Tibial nerve (tissue), 4 donors: ENCODE results near the gene OR1J1. TPM values are rescaled to one million over a fixed set of nuclear protein-coding genes. Genes with fewer than 3 reads are reported as not detected.

Source experiments
- DNase-seq, 2 donors: peaks; one replicate each; pipeline ENCODE4 v3.0.0-alpha.2; 2019; ENCODE audit warnings: low spot score in 2 of 2
- H3K27ac ChIP-seq, 4 donors: fragments of 200-600 bp; sonication (generic) in 3 of 4; one replicate each; pipeline ENCODE4 v1.5.1; 2017 to 2019; ENCODE audit warnings: mild to moderate bottlenecking in 1 of 4
- H3K27me3 ChIP-seq, 2 donors: fragments of 200-600 bp; sonication (generic) in 1 of 2; one replicate each; pipeline versions ENCODE4 v1.5.1 to v1.6.0; 2017 to 2019
- H3K36me3 ChIP-seq, 3 donors: fragments of 200-600 bp; sonication (generic); one replicate each; pipeline ENCODE4 v1.5.1; 2018 to 2019
- H3K4me1 ChIP-seq, 4 donors: fragments of 200-600 bp; sonication (generic) in 3 of 4; one replicate each; pipeline ENCODE4 v1.5.1; 2017 to 2019
- H3K4me3 ChIP-seq, 4 donors: fragments of 200-600 bp; sonication (generic) in 3 of 4; one replicate each; pipeline ENCODE4 v1.5.1; 2017 to 2019; ENCODE audit warnings: mild to moderate bottlenecking in 1 of 4, moderate library complexity in 1 of 4
- H3K9me3 ChIP-seq, 4 donors: fragments of 200-600 bp; sonication (generic) in 3 of 4; one replicate each; pipeline ENCODE4 v1.5.1; 2017 to 2019
- EP300 ChIP-seq, 2 donors: sonication (generic); formaldehyde crosslinking; IDR thresholded peaks; one replicate each; pipeline ENCODE4 v1.6.1; 2017; ENCODE audit warnings: antibody characterized with exemption in 2 of 2, mild to moderate bottlenecking in 1 of 2
- POLR2A ChIP-seq, 2 donors: fragments of 450-650 bp; IDR thresholded peaks; one replicate each; pipeline ENCODE4 v1.6.1; 2017; ENCODE audit warnings: antibody characterized with exemption in 2 of 2, mild to moderate bottlenecking in 2 of 2, moderate library complexity in 2 of 2
- WGBS, 2 donors: methylation state at CpG; one replicate each; pipeline ENCODE4 v1.1.5; 2018; 5-methylcytosine and 5-hydroxymethylcytosine counted together
- total RNA-seq, 4 donors: library from RNA; depleted of rRNA; stranded (reverse); fragments of >200 nt; gene quantifications; one replicate each; pipeline ENCODE4 v1.1.0, GENCODE V29; 2016
- TF ChIP-seq, protein P1 (sequence below), 5 experiments: fragments of 200-600 bp in 3 of 5; fragments of 450-650 bp in 2 of 5; sonication (generic) in 3 of 5; IDR thresholded peaks; one replicate each; pipeline ENCODE4 v1.5.1; 2016 to 2019; ENCODE audit warnings: antibody characterized with exemption in 5 of 5, mild to moderate bottlenecking in 3 of 5, moderate library complexity in 2 of 5

Gene OR1J1
- total RNA-seq, 4 donors from 2014 or later, result not detected

DNA sequence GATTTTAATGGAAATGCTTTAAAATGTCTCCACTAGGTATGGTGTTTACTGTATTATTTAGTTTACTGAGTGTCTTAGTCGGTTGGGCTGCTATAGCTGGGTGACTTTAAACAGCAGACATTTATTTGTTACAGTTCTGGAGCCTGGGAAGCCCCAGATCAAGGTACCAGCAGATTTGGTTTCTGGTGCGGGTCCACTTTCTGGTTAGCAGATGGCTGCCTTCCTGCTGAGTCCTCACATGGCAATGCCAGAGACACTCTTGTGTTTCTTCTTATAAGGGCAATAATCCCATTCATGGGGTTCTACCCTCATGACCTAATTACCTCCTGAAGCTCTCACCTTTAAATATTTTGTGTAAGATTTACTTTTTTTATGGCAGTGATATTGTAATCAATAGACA lies 40.5 kb upstream of the OR1J1 start:
- Histone ChIP-seq H3K27me3 (no peaks in the 10 kb centered on the region), H3K4me3 (no peak overlapping the region), H3K36me3 (no peaks in the 10 kb centered on the region), H3K27ac (no peak overlapping the region), H3K9me3 (no peaks in the 10 kb centered on the region), H3K4me1 (no peaks in the 10 kb centered on the region)
- no peak for TF ChIP-seq POLR2A (IDR thresholded peaks at IDR 0.05)
- TF ChIP-seq EP300 (IDR thresholded peaks at IDR 0.05), result no peak
- TF ChIP-seq, protein P1, sequence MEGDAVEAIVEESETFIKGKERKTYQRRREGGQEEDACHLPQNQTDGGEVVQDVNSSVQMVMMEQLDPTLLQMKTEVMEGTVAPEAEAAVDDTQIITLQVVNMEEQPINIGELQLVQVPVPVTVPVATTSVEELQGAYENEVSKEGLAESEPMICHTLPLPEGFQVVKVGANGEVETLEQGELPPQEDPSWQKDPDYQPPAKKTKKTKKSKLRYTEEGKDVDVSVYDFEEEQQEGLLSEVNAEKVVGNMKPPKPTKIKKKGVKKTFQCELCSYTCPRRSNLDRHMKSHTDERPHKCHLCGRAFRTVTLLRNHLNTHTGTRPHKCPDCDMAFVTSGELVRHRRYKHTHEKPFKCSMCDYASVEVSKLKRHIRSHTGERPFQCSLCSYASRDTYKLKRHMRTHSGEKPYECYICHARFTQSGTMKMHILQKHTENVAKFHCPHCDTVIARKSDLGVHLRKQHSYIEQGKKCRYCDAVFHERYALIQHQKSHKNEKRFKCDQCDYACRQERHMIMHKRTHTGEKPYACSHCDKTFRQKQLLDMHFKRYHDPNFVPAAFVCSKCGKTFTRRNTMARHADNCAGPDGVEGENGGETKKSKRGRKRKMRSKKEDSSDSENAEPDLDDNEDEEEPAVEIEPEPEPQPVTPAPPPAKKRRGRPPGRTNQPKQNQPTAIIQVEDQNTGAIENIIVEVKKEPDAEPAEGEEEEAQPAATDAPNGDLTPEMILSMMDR (IDR thresholded peaks at IDR 0.05), result no peak
- DNase-seq, result no peak
- WGBS, 2 donors, result 50 to 54% methylated on average over 2 of the region's 2 CpGs

DNA sequence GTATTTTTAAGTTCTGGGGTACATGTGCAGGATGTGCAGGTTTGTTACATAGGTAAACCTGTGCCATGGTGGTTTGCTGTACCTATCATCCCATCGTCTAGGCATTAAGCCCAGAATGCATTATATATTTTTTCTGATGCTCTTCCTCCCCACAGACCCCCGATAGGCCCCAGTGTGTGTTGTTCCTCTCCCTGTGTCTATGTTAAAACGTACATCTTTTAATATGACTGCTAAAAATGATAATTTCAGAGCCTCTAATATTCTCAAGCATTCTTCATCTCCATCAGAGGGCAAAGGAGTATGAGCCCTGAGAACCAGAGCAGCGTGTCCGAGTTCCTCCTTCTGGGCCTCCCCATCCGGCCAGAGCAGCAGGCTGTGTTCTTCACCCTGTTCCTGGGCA lies 32.8 kb upstream of the OR1J1 start, which contains the start of gene OR1J2:
Gene OR1J2, plus strand, starts transcription at position 301 of the 400 bp plus-strand sequence. Its CDS starts 0 bp downstream, at position 301.
- DNase-seq, result no peak
- Histone ChIP-seq H3K27ac (no peak within 1 kb of the TSS), H3K4me1 (no peaks in the 10 kb centered on the region), H3K27me3 (no peaks in the 10 kb centered on the region), H3K36me3 (no peaks in the 10 kb centered on the region), H3K9me3 (no peaks in the 10 kb centered on the region), H3K4me3 (no peak within 1 kb of the TSS)
- 75 to 84% methylated on average over 6 of the region's 6 CpGs for WGBS, 2 donors
- TF ChIP-seq POLR2A (IDR thresholded peaks at IDR 0.05) (no peak), EP300 (IDR thresholded peaks at IDR 0.05) (no peak)
- TF ChIP-seq, protein P1 (IDR thresholded peaks at IDR 0.05), result no peak

DNA sequence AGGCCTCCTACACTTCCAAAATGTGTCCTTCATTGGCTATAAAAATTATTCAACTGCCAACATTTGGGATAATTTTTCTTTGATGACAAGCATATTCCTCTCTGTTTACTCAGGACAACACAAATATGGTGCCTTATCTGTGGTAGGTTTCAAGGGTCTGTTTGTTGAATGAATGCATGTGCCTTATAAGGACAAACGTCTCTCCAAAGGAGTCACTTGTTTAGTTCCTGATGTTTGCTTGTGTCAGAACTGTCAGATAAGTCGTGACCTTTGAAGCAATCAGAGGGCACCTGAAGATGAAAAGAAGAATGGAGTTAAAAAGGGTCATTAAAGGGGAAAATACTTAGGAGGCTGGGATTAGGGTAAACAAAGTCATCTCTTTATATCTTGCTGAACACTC lies 29.2 kb upstream of the OR1J1 start:
- H3K9me3 ChIP-seq, result no peaks in the 10 kb centered on the region
- no peak for DNase-seq
- no peaks in the 10 kb centered on the region for H3K4me1 ChIP-seq
- H3K27ac ChIP-seq, result no peak overlapping the region
- TF ChIP-seq, protein P1 (IDR thresholded peaks at IDR 0.05), result no peak
- TF ChIP-seq POLR2A (IDR thresholded peaks at IDR 0.05) (no peak), EP300 (IDR thresholded peaks at IDR 0.05) (no peak)
- no peaks in the 10 kb centered on the region for H3K27me3 ChIP-seq
- no peaks in the 10 kb centered on the region for H3K36me3 ChIP-seq
- no peak overlapping the region for H3K4me3 ChIP-seq
- WGBS, 2 donors, result 62 to 64% methylated on average over 2 of the region's 2 CpGs

DNA sequence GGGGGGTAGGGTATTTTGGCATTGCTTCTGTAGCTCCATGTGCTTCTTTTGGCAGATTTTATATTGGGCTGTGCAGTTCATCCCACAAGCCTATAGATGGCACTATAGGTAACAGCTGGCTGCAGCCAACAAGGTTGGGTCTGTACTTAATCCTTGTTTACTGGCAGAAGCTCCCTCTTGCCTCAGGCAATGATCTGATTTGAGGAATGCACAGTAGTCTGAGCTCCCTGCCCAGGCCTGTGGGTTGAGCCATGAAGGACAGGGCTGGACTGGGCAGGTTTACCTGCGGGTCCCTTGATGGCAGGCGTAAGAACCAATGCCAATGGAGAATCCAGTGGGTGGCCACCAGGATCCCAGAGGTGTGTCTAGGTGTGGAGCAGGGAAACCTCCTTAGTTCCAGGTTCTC lies 21.2 kb upstream of the OR1J1 start:
- no peak overlapping the region for H3K4me3 ChIP-seq
- H3K4me1 ChIP-seq, result no peaks in the 10 kb centered on the region
- WGBS, 2 donors, result 54 to 59% methylated on average over 2 of the region's 2 CpGs
- no peak for DNase-seq
- H3K36me3 ChIP-seq, result no peaks in the 10 kb centered on the region
- H3K27me3 ChIP-seq, result no peaks in the 10 kb centered on the region
- H3K27ac ChIP-seq, result no peak overlapping the region
- peaks cover 0 to 21% (median 0%) of the 10 kb centered on the region in 4 donors for H3K9me3 ChIP-seq
- TF ChIP-seq EP300 (IDR thresholded peaks at IDR 0.05), result no peak
- TF ChIP-seq, protein P1 (IDR thresholded peaks at IDR 0.05), result peak; percentile 17 to 56 (median 46)
- TF ChIP-seq POLR2A (IDR thresholded peaks at IDR 0.05), result no peak

DNA sequence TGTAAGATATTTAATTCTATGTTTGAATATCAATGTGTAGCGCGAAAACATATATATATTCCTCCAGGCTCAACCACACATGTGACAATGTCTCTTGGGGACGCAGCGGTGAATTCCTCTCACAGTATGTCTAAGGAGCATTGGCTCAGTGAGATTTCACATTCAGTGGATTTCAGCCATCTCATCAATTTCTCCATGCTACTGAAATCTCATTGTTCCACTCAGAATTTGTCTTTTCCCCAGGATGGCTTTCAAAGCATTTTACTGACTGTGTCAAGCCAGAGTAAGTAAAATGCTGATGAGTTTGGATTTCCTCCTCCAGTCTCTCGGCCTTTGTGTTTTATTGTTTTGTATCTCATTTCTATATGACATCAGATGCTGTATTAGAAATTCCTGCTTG lies 1.3 kb upstream of the OR1J1 start:
- TF ChIP-seq EP300 (IDR thresholded peaks at IDR 0.05) (no peak), POLR2A (IDR thresholded peaks at IDR 0.05) (no peak)
- TF ChIP-seq, protein P1 (IDR thresholded peaks at IDR 0.05), result no peak
- H3K4me3 ChIP-seq, result no peak overlapping the region
- 85 to 88% methylated on average over 5 of the region's 5 CpGs for WGBS, 2 donors

More for the DNA sequence above, 1.3 kb upstream of the OR1J1 start:
- H3K36me3 ChIP-seq, result no peaks in the 10 kb centered on the region
- no peak for DNase-seq
- no peaks in the 10 kb centered on the region for H3K9me3 ChIP-seq
- no peak overlapping the region for H3K27ac ChIP-seq
- H3K27me3 ChIP-seq, result no peaks in the 10 kb centered on the region
- H3K4me1 ChIP-seq, result no peaks in the 10 kb centered on the region
